HepG2 (cell line): ENCODE data around the gene GTF2A1. TPM values are rescaled to one million over a fixed set of nuclear protein-coding genes. Genes with fewer than 3 reads are reported as not detected.
A peak's percentile ranks its signal among the peaks of the same experiment; 100 is the strongest.

ENCODE experiments used
- ATF7 ChIP-seq, 2 experiments: fragments of 450-650 bp in 1 of 2; sonication (generic) in 1 of 2; formaldehyde crosslinking in 1 of 2; IDR thresholded peaks; 2 replicates each; pipeline versions ENCODE4 v1.4.0 to v1.6.1; 2016 to 2020; ENCODE audit warnings: antibody characterized with exemption in 1 of 2, mild to moderate bottlenecking in 1 of 2, missing genetic modification reagents in 1 of 2
- CREM ChIP-seq, 2 experiments: sonication (generic) in 1 of 2; formaldehyde crosslinking in 1 of 2; IDR thresholded peaks; 2 replicates each; pipeline versions ENCODE4 v1.4.0 to v1.6.1; 2016 to 2020; ENCODE audit warnings: antibody characterized with exemption in 1 of 2, mild to moderate bottlenecking in 1 of 2, missing genetic modification reagents in 1 of 2
- DMAP1 ChIP-seq: IDR thresholded peaks from 2 replicates; pipeline ENCODE4 v1.6.1; 2016
- KMT2B ChIP-seq: IDR thresholded peaks from 2 replicates; pipeline ENCODE4 v1.6.1; 2016; ENCODE audit warnings: missing genetic modification reagents, missing compliant biosample characterization
- SMARCE1 ChIP-seq: fragments of 450-650 bp; IDR thresholded peaks from 2 replicates; pipeline ENCODE4 v1.6.1; 2017; ENCODE audit warnings: borderline replicate concordance
- SP5 ChIP-seq: IDR thresholded peaks from 2 replicates; pipeline ENCODE4 v1.6.1; 2016; ENCODE audit warnings: low read depth, borderline replicate concordance
- TBP ChIP-seq: sonication (generic); formaldehyde crosslinking; IDR thresholded peaks from 2 replicates; pipeline ENCODE4 v1.5.0; 2020; ENCODE audit warnings: missing genetic modification reagents
- THAP11 ChIP-seq: IDR thresholded peaks from 2 replicates; pipeline ENCODE4 v1.6.1; 2016; ENCODE audit warnings: missing biosample characterization, missing genetic modification reagents
- ZBTB3 ChIP-seq: sonication (generic); formaldehyde crosslinking; IDR thresholded peaks from 2 replicates; pipeline ENCODE4 v1.4.0; 2020; ENCODE audit warnings: low read depth, mild to moderate bottlenecking, moderate library complexity, missing genetic modification reagents, borderline replicate concordance
- ZBTB8A ChIP-seq: sonication (generic); formaldehyde crosslinking; IDR thresholded peaks from 2 replicates; pipeline ENCODE4 v1.4.0; 2020; ENCODE audit warnings: mild to moderate bottlenecking, low read depth, missing genetic modification reagents, borderline replicate concordance
- ZIK1 ChIP-seq: sonication (generic); formaldehyde crosslinking; IDR thresholded peaks from 2 replicates; pipeline ENCODE4 v1.5.0; 2020; ENCODE audit warnings: mild to moderate bottlenecking, low read depth, missing genetic modification reagents, borderline replicate concordance
- ZMAT3 ChIP-seq: sonication (generic); formaldehyde crosslinking; conservative IDR thresholded peaks from 2 replicates; pipeline ENCODE4 v1.7.0; 2021; ENCODE audit warnings: missing genetic modification reagents
- ZMYM3 ChIP-seq: sonication (generic); formaldehyde crosslinking; IDR thresholded peaks from 2 replicates; pipeline ENCODE4 v1.5.1; 2020; ENCODE audit warnings: mild to moderate bottlenecking, missing genetic modification reagents
- ZNF260 ChIP-seq: sonication (generic); formaldehyde crosslinking; IDR thresholded peaks from 2 replicates; pipeline ENCODE4 v1.4.0; 2020; ENCODE audit warnings: missing genetic modification reagents, low read depth, mild to moderate bottlenecking, borderline replicate concordance
- ZNF263 ChIP-seq: sonication (generic); formaldehyde crosslinking; IDR thresholded peaks from 2 replicates; pipeline ENCODE4 v1.4.0; 2020; ENCODE audit warnings: missing genetic modification reagents
- ZNF264 ChIP-seq: sonication (generic); formaldehyde crosslinking; IDR thresholded peaks from 2 replicates; pipeline ENCODE4 v1.4.0; 2020; ENCODE audit warnings: missing genetic modification reagents
- ZNF501 ChIP-seq: sonication (generic); formaldehyde crosslinking; IDR thresholded peaks from 2 replicates; pipeline ENCODE4 v1.5.1; 2020; ENCODE audit warnings: mild to moderate bottlenecking, moderate library complexity, missing genetic modification reagents
- ZNF510 ChIP-seq: sonication (generic); formaldehyde crosslinking; IDR thresholded peaks from 2 replicates; pipeline ENCODE4 v1.4.0; 2020; ENCODE audit warnings: low read depth, mild to moderate bottlenecking, missing genetic modification reagents
- polyA plus RNA-seq, 8 experiments: library from polyadenylated mRNA; depleted of rRNA in 3 of 8; stranded (reverse) in 7 of 8; unstranded in 1 of 8; fragments of >200 nt; fragmentation: Illumina TruSeq in 4 of 8; extraction: Trizol in 4 of 8; gene quantifications; 2 replicates each; pipeline versions ENCODE4 v1.2.1 to v1.2.3, GENCODE V29; 2011 to 2016; ENCODE audit warnings: low read depth in 4 of 8, missing spikeins in 1 of 8, mixed read lengths in 1 of 8; ENCODE audit not compliant: insufficient read depth in 1 of 8
- total RNA-seq, 5 experiments: library from RNA; depleted of rRNA; stranded (reverse); fragments of >200 nt; fragmentation: Illumina TruSeq; extraction: Trizol; gene quantifications; 2 replicates each; pipeline ENCODE4 v1.2.3, GENCODE V29; 2016; ENCODE audit warnings: low read depth in 1 of 5
- TF ChIP-seq, protein P1 (sequence below): sonication (generic); formaldehyde crosslinking; IDR thresholded peaks from 2 replicates; pipeline ENCODE4 v1.8.1; 2023; ENCODE audit warnings: missing genetic modification reagents, mild to moderate bottlenecking, borderline replicate concordance
- TF ChIP-seq, protein P2 (sequence below): IDR thresholded peaks from 2 replicates; pipeline ENCODE4 v1.6.1; 2012; ENCODE audit warnings: low read depth, low read length, improper control_type of control experiment
- TF ChIP-seq, protein P3 (sequence below): sonication (generic); formaldehyde crosslinking; IDR thresholded peaks from 2 replicates; pipeline ENCODE4 v1.8.1; 2023; ENCODE audit warnings: mild to moderate bottlenecking, inconsistent platforms, moderate library complexity, missing genetic modification reagents, borderline replicate concordance
- TF ChIP-seq, protein P4 (sequence below): sonication (generic); formaldehyde crosslinking; IDR thresholded peaks from 2 replicates; pipeline ENCODE4 v1.5.0; 2020; ENCODE audit warnings: mild to moderate bottlenecking, missing genetic modification reagents
- TF ChIP-seq, protein P5 (sequence below): sonication (generic); formaldehyde crosslinking; IDR thresholded peaks from 2 replicates; pipeline ENCODE4 v1.8.0; 2022; ENCODE audit warnings: mild to moderate bottlenecking, missing genetic modification reagents

The GTF2A1 gene
- total and polyA plus RNA-seq, 2 of the 13 experiments (the other 11 are each of a cell fraction or from before 2014, with no cell fraction given), result 14.9 to 17.5 TPM

DNA sequence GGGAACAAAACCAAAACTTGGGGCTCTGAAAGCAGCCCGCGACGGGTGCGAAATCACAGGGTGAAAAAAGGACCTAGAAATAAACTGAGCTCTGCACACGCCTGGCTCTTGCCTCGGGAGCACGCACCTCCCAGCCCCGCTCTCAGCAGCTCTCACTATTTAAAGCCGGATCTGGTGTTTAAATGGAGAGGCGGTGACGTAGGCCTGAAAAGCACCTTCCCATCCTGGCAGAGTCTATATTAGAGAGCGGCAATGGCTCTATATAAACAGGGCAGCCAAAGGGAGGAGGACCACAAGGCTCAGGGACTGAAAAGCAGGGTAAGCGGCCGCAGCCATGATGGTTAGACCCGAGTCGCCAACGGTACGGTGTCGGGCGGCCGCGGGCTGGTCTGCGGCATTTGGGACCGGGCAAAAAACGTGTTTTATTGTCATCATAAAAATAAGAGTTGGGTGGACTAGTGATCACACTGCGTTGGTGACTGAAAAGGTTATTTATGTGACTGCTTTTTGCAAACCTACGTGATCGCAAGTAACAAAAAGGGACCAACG is 1.5 kb downstream of the GTF2A1 start (continued):
- TF ChIP-seq ZNF510 (CRISPR knock-in tag), result 0 out of 2 replicates have a peak, but pooled peaks have one; percentile 72
- TF ChIP-seq ZNF264 (CRISPR knock-in tag), result peak; percentile 49; the same call in 1 of the 2 replicates
- no peak for TF ChIP-seq ZNF260 (CRISPR knock-in tag)
- TF ChIP-seq, protein P1, sequence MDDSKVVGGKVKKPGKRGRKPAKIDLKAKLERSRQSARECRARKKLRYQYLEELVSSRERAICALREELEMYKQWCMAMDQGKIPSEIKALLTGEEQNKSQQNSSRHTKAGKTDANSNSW (CRISPR knock-in tag), result no peak
- 0 out of 2 replicates have a peak, but pooled peaks have one; percentile 45 for TF ChIP-seq ZMAT3
- TF ChIP-seq, protein P2, sequence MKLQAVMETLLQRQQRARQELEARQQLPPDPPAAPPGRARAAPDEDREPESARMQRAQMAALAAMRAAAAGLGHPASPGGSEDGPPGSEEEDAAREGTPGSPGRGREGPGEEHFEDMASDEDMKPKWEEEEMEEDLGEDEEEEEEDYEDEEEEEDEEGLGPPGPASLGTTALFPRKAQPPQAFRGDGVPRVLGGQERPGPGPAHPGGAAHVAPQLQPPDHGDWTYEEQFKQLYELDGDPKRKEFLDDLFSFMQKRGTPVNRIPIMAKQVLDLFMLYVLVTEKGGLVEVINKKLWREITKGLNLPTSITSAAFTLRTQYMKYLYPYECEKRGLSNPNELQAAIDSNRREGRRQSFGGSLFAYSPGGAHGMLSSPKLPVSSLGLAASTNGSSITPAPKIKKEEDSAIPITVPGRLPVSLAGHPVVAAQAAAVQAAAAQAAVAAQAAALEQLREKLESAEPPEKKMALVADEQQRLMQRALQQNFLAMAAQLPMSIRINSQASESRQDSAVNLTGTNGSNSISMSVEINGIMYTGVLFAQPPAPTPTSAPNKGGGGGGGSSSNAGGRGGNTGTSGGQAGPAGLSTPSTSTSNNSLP, result peak; percentile 47; the same call in 1 of the 2 replicates
- TF ChIP-seq DMAP1 (CRISPR knock-in tag), result peak; percentile 50; the same call in 1 of the 2 replicates
- TF ChIP-seq SMARCE1, result no peak
- peak; percentile 87 for TF ChIP-seq CREM (IDR thresholded peaks at IDR 0.05)
- TF ChIP-seq CREM (CRISPR knock-in tag; IDR thresholded peaks at IDR 0.05), result no peak
- TF ChIP-seq, protein P3, sequence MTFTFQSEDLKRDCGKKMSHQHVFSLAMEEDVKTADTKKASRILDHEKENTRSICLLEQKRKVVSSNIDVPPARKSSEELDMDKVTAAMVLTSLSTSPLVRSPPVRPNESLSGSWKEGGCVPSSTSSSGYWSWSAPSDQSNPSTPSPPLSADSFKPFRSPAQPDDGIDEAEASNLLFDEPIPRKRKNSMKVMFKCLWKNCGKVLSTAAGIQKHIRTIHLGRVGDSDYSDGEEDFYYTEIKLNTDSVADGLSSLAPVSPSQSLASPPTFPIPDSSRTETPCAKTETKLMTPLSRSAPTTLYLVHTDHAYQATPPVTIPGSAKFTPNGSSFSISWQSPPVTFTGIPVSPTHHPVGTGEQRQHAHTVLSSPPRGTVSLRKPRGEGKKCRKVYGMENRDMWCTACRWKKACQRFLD (CRISPR knock-in tag), result no peak
- TF ChIP-seq, protein P4, sequence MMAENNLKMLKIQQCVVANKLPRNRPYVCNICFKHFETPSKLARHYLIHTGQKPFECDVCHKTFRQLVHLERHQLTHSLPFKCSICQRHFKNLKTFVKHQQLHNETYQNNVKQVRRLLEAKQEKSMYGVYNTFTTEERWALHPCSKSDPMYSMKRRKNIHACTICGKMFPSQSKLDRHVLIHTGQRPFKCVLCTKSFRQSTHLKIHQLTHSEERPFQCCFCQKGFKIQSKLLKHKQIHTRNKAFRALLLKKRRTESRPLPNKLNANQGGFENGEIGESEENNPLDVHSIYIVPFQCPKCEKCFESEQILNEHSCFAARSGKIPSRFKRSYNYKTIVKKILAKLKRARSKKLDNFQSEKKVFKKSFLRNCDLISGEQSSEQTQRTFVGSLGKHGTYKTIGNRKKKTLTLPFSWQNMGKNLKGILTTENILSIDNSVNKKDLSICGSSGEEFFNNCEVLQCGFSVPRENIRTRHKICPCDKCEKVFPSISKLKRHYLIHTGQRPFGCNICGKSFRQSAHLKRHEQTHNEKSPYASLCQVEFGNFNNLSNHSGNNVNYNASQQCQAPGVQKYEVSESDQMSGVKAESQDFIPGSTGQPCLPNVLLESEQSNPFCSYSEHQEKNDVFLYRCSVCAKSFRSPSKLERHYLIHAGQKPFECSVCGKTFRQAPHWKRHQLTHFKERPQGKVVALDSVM, result 0 out of 2 replicates have a peak, but pooled peaks have one; percentile 29
- no peak for TF ChIP-seq ZMYM3 (CRISPR knock-in tag)
- peak; percentile 68 for TF ChIP-seq THAP11 (CRISPR knock-in tag)
- TF ChIP-seq ZIK1 (CRISPR knock-in tag), result peak; percentile 54; the same call in 1 of the 2 replicates
- peak; percentile 39; the same call in 1 of the 2 replicates for TF ChIP-seq SP5
- TF ChIP-seq ZNF263, result peak; percentile 88
- 0 out of 2 replicates have a peak, but pooled peaks have one; percentile 63 for TF ChIP-seq ZBTB8A (CRISPR knock-in tag)
- TF ChIP-seq TBP (CRISPR knock-in tag), result no peak
- no peak for TF ChIP-seq ATF7 (IDR thresholded peaks at IDR 0.05)
- 0 out of 2 replicates have a peak, but pooled peaks have one; percentile 54 for TF ChIP-seq ATF7 (CRISPR knock-in tag; IDR thresholded peaks at IDR 0.05)
- TF ChIP-seq KMT2B (CRISPR knock-in tag), result peak; percentile 78; the same call in 1 of the 2 replicates
- TF ChIP-seq ZBTB3, result 0 out of 2 replicates have a peak, but pooled peaks have one; percentile 56
- TF ChIP-seq, protein P5, sequence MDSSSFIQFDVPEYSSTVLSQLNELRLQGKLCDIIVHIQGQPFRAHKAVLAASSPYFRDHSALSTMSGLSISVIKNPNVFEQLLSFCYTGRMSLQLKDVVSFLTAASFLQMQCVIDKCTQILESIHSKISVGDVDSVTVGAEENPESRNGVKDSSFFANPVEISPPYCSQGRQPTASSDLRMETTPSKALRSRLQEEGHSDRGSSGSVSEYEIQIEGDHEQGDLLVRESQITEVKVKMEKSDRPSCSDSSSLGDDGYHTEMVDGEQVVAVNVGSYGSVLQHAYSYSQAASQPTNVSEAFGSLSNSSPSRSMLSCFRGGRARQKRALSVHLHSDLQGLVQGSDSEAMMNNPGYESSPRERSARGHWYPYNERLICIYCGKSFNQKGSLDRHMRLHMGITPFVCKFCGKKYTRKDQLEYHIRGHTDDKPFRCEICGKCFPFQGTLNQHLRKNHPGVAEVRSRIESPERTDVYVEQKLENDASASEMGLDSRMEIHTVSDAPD (CRISPR knock-in tag), result no peak
- TF ChIP-seq ZNF501 (CRISPR knock-in tag), result peak; percentile 77; the same call in 1 of the 2 replicates
